NCI-H2227 (cell line): ENCODE measurements around the gene ABHD16A.

Experiments
- DNase-seq: peaks from one replicate; lab custom pipeline; 2025; ENCODE audit not compliant: unreplicated experiment; lab: John Stamatoyannopoulos, UW

Gene ABHD16A

DNA sequence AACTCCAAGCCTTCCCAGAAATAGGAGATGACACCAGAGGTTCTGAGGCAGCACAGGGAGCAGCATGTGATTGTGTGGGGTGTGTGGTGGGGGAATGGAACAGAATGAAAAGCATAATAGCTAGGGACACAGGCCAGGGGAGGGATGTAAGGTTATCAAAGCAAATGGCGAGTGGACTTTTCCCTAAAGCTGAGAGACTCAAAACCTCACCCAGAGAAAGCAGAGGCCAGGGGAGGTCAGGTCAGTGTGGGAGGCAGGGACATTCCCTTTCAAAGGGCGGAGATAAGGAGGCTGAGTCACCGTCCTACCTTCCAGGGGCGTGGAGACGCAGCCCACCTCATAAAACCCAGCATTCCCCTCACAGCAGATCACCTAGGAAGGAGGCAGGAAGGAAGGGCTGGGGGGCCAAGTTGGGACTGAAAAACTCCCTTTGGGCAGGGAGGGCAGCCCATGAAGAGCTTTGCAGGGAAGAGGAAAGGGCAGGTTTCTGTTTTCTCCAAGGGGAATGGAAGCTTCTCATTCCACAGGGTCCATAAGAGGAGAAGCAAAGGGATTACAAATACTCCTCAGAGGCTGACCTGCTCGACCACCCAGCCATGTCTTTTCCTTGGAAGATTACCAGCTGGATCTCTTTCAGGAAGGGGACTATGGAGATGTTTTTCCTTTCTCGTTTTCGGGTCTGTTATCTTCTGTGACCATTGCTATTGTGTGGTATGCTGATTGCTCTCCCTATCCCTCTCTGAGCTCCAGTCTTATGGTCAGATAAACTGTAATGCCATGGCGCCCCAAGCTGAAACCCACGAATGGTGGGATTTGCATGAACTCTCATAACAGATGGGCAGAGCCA lies 12.7 kb downstream of the ABHD16A start:
- no peak for DNase-seq

DNA sequence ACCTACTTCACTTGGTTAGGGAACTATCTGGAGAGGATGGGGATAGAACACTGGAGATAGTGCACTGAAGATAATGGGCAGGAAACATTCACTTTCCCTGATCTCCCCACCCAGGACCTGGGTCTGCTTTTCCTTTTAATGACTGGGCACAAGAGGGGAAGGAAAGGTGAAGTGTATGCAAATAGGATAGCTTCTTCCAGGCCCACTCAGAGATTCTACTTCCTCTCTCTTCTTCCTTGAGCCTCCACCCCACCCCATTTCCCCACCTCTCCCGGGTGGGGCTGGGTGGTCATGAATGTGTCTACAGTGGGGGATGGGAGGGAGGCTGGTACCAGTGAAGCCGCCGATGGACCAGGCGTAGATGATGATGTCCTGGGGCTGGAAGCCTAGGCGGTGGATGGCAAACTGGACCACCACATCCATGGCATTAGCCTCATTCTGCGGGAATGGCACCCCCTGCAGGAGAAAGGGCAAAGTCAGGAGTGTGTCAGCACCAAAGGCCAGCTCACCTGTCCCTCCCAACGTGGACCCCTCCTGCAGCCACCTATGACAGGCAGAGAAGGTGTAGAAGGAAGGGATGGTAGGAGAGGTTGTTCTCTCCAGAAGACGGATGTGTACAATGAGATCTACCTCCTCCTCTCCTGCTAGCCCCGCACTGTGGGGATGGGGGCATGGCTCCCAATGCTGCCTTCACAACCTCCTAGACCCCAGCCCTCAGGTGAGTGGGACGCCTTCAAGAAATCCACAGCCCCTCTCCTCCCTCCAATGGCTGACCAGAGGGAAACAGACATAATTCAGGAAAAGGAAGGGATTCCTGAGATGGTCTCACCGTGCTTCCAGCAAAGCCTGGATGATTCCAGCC lies 13.6 kb downstream of the ABHD16A start:
- DNase-seq, result no peak

DNA sequence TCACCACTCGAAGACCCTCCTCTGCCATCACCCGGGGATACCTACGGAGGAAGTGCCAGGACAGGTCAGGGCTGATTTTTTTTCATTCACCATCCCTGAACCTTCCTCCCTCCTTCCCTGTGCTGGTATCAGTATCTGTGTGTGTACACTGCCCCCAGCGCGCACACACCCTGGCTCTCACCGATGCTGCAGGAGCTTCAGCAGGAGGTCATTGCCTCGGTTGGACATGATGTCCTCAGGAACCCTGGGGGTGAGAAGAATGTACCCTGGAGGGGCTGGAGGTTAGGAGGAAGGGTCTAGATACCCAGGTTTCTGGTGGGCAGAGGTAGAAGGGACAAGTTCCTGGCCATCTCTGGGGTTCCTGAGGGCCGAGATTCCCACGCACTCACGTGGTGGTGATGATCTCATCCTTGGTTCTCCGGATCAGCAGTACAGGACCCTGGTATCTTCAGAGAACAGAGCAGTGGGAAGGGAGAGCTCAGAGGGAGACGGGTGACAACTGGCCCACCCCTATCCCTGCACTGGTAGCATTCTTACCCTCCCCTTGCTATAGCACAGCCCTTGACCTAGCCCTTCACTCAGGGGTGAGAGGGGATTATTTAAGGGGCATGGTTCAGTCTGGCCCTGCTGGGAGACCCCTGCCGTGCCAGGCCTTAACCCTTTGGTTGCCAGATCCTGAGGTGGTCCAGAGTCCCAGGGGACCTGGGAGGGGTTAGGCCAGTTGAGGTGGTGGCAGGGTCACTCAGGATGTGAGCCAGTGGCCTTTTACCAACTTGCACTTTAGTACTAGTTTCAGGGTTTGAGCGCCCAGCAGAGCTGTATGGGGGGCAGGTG lies 15.0 kb downstream of the ABHD16A start:
- no peak for DNase-seq

DNA sequence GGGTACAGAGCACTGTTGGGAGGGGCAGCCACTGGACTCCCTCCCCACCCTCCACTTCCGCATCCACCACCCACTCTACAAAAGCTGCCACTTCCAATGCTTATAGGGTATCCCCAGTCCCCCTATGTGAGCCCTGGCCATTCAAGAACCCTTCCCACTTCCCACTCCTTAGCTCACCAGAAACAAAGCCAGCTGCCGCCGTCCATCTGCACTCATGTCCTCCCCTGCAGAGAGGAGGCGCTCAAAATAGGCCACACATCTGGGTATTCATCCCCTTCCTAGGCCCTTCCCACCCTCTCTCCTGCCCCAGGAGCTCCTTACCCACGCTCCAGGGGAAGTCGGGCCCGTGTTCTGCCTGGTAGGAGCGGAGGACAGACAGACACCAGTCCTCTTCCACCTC lies 15.8 kb downstream of the ABHD16A start:
- DNase-seq, result no peak

DNA sequence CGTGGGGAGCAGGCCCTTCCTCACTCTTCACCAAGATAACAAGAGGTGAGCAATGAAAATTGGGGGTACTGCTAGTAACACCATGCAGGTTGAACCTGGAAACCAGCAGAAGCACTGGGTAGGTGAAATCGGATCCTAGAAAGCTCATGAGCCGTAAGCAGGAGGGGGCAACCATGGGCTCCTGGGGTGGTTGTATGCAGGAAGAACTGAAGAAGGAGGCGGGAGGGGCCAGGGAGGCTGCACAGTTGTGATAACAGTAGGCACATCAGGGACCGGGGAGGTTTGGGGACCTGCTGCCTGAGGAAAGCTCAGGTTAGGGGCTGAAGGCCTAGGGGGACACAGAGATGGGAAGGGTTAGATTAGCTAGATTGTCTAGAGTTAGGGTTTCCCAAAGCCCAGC lies 16.6 kb downstream of the ABHD16A start:
- DNase-seq, result no peak

DNA sequence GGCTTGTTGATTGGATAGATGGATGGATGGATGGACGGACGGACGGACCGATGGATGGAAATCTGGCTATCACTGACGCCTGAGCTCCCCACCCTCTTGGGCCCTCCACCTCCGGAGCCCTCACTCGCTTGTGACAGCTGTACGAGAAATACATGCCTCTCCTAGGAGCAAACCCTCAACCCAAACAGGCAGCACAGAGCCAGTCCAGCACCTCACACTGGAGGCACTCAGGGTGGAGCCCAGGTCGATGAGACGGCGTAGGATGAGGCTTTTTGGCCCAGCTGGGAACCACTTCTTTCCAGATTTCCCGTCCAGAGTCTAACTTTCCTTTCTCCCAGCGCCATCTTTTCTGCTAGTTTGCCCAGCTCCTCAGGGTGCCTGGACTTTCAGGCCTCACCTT lies 19.5 kb downstream of the ABHD16A start:
- DNase-seq, result peak; percentile 45

DNA sequence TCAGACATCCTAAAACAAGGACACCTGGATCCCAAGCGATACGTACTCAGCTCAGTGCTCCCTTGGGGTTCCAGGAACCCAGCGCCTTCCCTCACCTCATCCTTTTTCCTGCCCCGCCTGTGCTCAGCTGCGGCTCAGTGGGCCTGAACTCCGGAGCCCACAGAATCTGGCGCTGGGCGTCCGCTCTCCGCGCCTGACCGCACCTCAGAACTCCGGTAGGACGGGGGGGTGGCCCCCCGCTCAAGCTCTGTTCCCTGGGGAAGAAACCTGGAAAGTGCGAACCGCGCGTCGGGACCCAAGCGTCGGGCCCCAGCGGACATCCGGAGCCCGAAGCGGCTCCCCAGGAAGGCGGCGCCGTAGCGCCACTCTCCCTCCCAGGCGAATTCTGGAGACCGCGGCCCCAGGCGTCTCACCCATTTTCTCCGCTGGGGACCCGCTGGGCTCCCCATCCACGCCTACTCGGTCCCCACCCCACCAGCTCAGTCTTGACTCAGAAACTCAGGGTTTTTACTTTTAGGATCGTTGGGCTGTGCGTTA lies 21.9 kb downstream of the ABHD16A start:
- DNase-seq, result peak; percentile 61

DNA sequence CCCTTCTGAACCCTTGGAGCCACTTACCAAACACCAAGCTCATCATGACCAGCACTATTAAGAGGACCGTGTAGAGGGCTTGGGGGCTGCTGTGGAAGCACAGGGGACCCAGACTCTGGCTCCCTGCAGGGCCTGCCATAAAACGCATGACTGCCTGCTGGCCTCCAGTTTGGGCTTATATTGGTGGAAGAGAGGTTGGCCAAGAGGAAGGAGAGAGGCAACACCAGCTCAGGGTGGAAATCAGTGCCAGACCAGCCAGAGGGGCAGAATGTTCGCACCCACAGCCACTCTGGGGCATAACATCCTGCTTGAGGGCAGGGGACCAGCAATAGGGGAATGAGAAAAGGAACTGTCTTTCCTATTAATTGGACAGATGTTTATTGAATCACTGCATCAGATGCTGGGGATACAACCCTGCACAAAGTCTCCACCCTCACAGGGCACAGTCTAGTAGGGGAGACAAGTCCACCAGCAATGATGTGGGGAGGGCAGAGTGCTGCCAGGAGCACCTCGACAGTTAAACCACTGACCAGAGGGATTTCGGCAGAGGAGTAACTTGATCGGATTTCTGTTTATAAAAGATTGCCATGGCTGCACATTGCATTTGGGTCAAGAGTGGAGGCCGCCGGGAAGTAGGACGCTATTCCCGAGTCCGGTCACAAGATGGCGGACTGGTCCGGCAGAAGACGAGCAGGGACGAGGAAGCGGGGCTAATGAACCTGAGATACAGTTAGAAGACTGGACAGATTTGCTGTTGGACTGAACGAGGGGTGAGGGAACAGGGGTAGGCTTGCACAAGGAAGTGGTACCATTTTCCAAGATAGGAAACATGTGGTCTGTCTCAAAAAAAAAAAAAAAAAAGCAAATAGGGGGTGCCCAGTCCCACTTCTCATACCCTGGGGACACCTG lies 22.6 kb downstream of the ABHD16A start, which contains the start of gene LY6G5C:
Gene LY6G5C, minus strand, starts transcription at position 842 of the 909 bp plus-strand sequence. Its CDS starts 694 bp downstream, at position 148.
- DNase-seq, result peak; percentile 83

DNA sequence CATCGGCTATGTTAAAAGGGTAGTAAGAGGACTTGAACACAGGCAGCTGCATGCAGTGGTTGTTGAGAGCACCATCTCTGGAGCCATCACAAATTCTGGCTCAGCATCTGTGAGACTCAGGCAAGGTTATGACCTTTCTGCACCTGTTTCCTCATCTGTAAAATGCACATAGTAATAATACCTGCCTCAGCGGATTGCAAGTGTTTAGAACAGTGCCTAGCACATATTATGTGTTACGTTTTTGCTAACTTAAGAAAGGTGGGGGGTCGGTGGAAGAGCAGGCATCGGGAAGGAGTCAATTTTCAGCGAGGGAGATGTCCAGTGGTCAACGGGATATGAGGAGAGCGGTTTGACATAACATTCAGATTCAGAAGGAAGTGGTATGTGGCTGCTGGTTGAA lies 25.2 kb downstream of the ABHD16A start:
- no peak for DNase-seq

DNA sequence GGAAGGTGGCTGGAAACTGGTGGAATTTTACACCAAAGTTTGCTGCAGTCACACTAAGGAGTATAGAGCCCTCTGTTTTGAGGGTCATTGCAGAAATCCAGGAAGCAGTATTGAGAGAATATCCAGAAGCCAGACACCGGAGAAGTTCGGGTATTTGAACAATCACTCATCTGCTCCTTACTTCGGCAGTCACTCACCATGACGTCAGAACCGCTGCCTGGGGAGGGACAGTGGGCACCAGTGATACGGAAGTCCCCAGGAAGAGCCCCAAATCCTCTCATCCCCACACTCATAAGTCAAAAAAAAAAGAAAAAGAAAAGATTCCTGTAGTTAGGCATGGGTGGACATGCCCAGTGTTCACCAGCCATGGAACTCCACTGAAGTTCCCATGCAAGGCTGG lies 26.2 kb downstream of the ABHD16A start:
- no peak for DNase-seq

DNA sequence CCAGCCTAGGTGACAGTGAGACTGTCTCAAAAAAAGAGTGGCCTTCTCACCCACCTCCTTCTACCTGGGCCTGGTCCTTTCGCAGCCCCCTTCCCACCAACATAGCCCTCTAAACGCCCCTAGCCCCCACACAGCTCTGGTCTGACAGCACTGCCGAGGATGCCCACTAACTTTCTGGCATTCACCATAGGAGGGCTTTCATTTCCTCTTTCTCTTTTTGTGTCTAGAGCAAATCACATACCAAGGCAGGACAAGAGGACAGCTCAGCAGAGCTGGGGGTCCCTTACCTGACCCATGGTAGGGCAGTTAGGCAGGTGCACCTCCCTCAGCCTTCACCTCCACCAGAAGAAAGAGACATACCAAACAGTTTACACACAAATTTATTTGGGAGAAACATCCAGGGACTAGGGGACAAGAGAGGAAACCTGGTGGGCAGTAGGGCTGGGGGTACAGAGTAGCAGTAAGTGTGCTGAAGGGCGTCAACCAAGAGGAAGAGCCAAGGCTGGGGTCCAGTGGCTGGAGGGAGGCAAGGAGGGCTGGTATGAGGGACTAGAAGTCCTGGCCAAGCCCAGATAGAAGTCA lies 26.7 kb downstream of the ABHD16A start:
- DNase-seq, result no peak

DNA sequence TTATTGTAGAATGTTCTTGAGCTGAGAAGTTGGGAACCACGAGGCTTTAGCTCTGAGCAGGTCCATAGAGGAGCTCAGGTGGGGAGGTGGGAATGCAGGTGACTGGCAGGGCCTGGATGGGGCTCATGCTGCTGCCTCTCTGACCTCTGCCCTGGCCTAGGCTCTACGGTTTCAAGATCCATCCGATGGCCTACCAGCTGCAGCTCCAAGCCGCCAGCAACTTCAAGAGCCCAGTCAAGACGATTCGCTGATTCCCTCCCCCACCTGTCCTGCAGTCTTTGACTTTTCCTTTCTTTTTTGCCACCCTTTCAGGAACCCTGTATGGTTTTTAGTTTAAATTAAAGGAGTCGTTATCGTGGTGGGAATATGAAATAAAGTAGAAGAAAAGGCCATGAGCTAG lies 33.4 kb downstream of the ABHD16A start, which contains the start of gene LY6G5B:
Gene LY6G5B, plus strand, starts transcription at position 301 of the 400 bp plus-strand sequence. CDS start 975 bp downstream, outside the sequence.
- no peak for DNase-seq

DNA sequence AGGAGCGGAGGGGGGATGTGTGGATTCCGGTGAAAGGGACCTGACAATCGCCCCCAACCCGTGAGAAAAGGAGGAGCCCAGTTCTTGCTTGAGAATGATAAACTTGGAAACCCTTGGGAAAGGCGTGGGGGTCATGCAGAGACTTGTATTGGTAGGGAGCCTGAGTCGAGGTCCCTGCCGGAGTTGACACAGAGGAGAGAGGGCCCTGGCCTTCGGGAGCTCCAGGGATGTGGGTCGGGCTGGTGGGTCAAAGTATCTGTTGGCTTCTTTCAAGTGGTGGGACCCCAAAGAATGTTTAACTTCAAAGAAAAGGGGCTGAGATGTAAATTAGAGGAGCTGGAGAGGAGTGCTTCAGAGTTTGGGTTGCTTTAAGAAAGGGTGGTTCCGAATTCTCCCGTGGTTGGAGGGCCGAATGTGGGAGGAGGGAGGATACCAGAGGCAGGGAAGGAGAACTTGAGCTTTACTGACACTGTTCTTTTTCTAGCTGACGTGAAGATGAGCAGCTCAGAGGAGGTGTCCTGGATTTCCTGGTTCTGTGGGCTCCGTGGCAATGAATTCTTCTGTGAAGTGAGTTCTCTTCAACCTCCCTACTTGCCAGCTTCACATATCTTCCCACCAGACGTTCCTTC lies 36.7 kb downstream of the ABHD16A start:
- DNase-seq, result no peak

DNA sequence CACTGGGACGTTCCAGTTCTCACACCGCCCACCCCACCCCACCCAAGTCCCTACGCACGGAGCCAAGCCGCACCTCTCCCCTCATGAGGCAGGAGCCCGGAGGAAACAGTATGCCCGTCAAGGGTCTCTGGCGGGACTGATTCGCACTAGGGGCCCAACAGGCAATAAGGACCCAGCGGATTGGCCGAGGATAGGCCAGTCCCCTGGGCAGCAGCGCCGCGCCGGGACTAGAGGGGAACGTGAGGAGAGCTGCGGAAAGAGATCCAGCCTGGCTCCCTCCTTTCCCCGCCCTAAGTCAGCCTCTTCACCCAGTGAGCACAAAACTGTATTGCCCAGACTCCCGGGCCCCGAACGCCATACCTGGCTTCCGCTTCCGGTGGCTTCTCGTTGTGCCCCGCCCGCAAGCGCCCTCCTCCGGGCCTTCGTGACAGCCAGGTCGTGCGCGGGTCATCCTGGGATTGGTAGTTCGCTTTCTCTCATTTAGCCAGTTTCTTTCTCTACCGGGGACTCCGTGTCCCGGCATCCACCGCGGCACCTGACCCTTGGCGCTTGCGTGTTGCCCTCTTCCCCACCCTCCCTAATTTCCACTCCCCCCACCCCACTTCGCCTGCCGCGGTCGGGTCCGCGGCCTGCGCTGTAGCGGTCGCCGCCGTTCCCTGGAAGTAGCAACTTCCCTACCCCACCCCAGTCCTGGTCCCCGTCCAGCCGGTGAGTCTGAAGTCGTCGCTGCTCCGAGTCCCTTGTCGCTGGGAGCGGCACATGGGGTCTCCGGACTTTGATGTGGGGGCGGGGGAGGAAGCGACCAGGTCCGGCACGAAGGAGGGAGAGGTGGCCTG lies 37.4 kb downstream of the ABHD16A start, which contains the start of gene CSNK2B:
Gene CSNK2B, plus strand, starts transcription at position 580 of the 836 bp plus-strand sequence. CDS start 752 bp downstream, outside the sequence.
- peak; percentile 99 for DNase-seq

DNA sequence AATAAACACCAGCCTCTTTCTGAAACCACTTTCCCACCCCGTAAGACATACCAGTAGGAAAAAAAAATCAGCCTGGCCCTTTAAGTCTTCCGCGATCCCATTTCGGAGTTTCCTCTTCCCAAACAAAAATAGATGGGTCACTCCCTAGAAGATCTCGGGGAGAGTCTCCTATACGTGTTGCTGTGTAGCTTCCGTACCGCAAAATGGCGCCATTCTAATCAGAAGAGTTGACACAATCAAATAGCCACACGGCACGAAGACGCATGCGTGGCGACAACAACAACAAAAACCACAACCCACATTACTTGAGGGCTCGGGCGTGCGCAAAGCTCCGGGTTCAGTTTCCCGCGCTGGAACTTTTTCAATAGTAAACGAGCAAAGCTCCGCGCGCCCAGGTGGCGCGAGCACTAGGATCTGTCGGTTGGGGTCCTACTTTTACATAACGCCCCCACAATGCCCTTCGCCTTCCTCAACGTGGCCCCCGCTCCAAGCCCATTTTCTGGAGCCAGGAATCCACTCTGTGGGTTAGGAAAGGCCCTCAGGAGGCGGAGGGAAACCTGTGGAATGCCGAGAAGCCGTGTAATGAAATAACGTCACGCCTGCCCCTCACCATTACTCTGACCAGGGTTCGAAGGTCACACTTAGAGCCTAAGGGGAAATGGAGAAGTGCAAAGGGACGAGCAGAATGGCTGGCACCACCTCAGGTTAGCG lies 38.2 kb downstream of the ABHD16A start, which contains the start of gene GPANK1:
Gene GPANK1, minus strand, starts transcription at position 208 of the 711 bp plus-strand sequence. CDS start 519 bp downstream, outside the sequence.
- peak; percentile 95 for DNase-seq

DNA sequence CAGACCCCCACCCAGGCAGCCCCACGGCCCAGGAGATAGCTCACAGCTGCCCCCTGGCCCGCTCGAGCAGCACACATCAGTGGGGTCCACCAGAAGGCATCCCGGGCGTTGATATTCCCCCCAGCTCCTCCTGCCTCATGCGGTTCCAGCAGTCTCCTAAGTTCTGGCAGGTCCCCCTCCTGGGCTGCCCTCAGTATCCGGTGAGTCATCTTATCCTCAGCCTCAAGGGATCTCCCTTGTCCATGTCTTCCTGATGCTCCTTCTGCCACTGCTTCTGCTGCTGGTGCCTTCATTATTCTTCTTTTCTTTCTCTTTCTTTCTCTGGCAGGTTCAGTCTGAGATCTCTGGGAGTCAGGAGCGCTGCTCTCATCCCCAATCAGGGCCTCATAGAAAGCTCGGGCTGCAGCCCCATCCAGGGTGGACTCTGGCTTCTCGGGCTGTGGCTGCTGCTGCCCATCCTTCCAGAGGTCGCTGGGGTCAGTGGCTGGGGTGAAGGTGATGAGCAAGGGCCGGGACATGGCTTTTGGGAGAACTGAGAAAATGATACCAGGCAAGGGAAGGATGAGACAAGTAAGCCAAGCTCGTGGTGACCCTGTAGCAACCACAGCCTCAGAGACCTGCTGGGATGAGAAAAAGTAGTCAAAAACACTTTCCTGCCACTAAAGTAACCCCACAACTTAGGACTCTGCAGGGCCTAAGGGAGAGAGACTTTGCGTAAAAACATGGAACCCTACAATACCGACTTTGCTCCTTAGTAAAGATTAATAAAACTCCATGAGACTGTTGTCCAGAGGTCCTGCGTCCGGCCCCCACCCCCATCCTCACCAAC lies 38.9 kb downstream of the ABHD16A start:
- no peak for DNase-seq
